Ovary (tissue), 9 donors: ENCODE results near the gene RPL38. TPM values are rescaled to one million over a fixed set of nuclear protein-coding genes. Genes with fewer than 3 reads are reported as not detected.
"Not testable (repeated sequence)": the region's sequence is repeated elsewhere in the genome, so short reads cannot be mapped to it uniquely, and the experiment has no call there.

ENCODE experiments used
- DNase-seq, 5 donors: peaks; one replicate each; pipeline ENCODE4 v3.0.0-alpha.2; 2019 to 2020
- H3K27ac ChIP-seq, 2 donors: fragments of 200-600 bp; one replicate each; pipeline versions ENCODE4 v1.5.1 to v1.8.0; 2019 to 2022
- H3K27me3 ChIP-seq: fragments of 200-600 bp; one replicate; pipeline ENCODE4 v1.8.0; 2022
- H3K36me3 ChIP-seq: fragments of 200-600 bp; sonication (generic); one replicate; pipeline ENCODE4 v1.5.1; 2019
- H3K4me1 ChIP-seq: one replicate; pipeline ENCODE4 v1.8.1; 2013; ENCODE audit warnings: mild to moderate bottlenecking, moderate library complexity; ENCODE audit not compliant: insufficient read depth
- H3K4me3 ChIP-seq: fragments of 200-600 bp; sonication (generic); one replicate; pipeline ENCODE4 v1.5.1; 2017
- H3K9me3 ChIP-seq, 2 donors: fragments of 200-600 bp in 1 of 2; sonication (generic) in 1 of 2; one replicate each; pipeline versions ENCODE4 v1.5.1 to v1.8.1; 2013 to 2019; ENCODE audit warnings: mild to moderate bottlenecking in 1 of 2, moderate library complexity in 1 of 2
- EP300 ChIP-seq: sonication (generic); formaldehyde crosslinking; IDR thresholded peaks from one replicate; pipeline ENCODE4 v1.6.1; 2017; ENCODE audit warnings: antibody characterized with exemption
- POLR2A ChIP-seq: fragments of 450-650 bp; IDR thresholded peaks from one replicate; pipeline ENCODE4 v1.6.1; 2017; ENCODE audit warnings: antibody characterized with exemption, mild to moderate bottlenecking, moderate library complexity
- WGBS, 3 donors: extraction: QIAGEN DNeasy Blood & Tissue Kit in 1 of 3; methylation state at CpG; one replicate each; pipeline versions ENCODE4 v1.1.5 to v1.1.7; 2013 to 2017; 5-methylcytosine and 5-hydroxymethylcytosine counted together
- intact Hi-C, 4 donors: fragments of 100-400 bp; cut with DNase I; formaldehyde crosslinking; loops; one replicate each; pipeline versions ENCODE4 v1.11.0 to v1.15.1; 2022 to 2023
- polyA plus RNA-seq, 2 donors: library from polyadenylated mRNA; stranded (reverse); fragments of 200-250 nt in 1 of 2; fragments of 350-450 nt in 1 of 2; fragmentation: Illumina TruSeq in 1 of 2; extraction: RNeasy Lipid Tissue Mini Kit (QIAGEN cat#74804) in 1 of 2; gene quantifications; one replicate each; pipeline ENCODE4 v1.2.3, GENCODE V29; 2013 to 2014
- total RNA-seq, 7 donors: library from RNA; depleted of rRNA in 2 of 7; stranded (reverse); fragments of >200 nt in 2 of 7; fragmentation: NEBNext Ultra II Directional in 3 of 7; extraction: Animal tissue kit (Norgen Biotek cat#: 25700) in 3 of 7; gene quantifications; one replicate each; pipeline versions ENCODE4 v1.1.0 to v1.2.4, GENCODE V29; 2016 to 2023
- TF ChIP-seq, protein P1 (sequence below), 3 donors: fragments of 450-650 bp in 2 of 3; fragments of 200-600 bp in 1 of 3; IDR thresholded peaks; one replicate each; pipeline versions ENCODE4 v1.5.1 to v1.8.0; 2016 to 2022; ENCODE audit warnings: antibody characterized with exemption in 3 of 3, mild to moderate bottlenecking in 1 of 3
- donor health status: DM: no; HTN: no; CAD: no; lungs with moderate emphysema.
- donor health status: DM: no; HTN: no; CAD: no.
- donor health status: Bipolar disorder and iron deficiency.
- donor health status: DM: yes; HTN: yes; CAD: no.
- donor health status: DM: no; HTN: no; CAD: no.
- donor health status: DM: yes; HTN: yes; CAD: no.

Gene RPL38
- total and polyA plus RNA-seq, 9 donors: 861 to 2,696 (median 1,849) TPM

DNA sequence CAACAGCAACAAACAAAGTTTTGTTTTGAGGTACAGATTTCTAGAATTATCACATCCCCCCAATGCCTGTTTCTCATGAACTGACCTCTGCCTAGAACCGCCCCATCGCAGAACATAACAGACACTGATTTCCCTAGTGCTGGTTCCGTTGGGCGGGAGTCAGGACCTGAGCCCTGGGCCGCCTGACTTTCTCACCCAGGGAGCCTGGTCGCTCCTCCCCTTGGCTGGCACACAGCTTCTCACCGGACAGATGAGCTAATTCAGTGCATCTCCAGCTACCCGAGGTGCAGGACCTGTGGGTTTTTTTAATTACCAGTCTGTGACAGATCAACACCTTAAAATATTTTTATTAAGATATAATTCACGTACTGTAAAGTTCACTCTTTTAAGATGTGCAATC, 20.1 kb upstream of the RPL38 start:
- H3K4me3 ChIP-seq: no peak overlapping the region
- H3K27ac ChIP-seq: no peak overlapping the region
- no peak for TF ChIP-seq POLR2A
- TF ChIP-seq, protein P1, sequence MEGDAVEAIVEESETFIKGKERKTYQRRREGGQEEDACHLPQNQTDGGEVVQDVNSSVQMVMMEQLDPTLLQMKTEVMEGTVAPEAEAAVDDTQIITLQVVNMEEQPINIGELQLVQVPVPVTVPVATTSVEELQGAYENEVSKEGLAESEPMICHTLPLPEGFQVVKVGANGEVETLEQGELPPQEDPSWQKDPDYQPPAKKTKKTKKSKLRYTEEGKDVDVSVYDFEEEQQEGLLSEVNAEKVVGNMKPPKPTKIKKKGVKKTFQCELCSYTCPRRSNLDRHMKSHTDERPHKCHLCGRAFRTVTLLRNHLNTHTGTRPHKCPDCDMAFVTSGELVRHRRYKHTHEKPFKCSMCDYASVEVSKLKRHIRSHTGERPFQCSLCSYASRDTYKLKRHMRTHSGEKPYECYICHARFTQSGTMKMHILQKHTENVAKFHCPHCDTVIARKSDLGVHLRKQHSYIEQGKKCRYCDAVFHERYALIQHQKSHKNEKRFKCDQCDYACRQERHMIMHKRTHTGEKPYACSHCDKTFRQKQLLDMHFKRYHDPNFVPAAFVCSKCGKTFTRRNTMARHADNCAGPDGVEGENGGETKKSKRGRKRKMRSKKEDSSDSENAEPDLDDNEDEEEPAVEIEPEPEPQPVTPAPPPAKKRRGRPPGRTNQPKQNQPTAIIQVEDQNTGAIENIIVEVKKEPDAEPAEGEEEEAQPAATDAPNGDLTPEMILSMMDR (IDR thresholded peaks at IDR 0.05): no peak
- no peak for TF ChIP-seq EP300
- intact Hi-C loops: no loop called here
- no peaks in the 10 kb centered on the region for H3K36me3 ChIP-seq
- H3K9me3 ChIP-seq: no peaks in the 10 kb centered on the region
- DNase-seq: no peak
- H3K4me1 ChIP-seq: no peaks in the 10 kb centered on the region
- WGBS, 3 donors: 78 to 84% (median 81%) methylated on average over 9 of the region's 9 CpGs
- no peaks in the 10 kb centered on the region for H3K27me3 ChIP-seq

DNA sequence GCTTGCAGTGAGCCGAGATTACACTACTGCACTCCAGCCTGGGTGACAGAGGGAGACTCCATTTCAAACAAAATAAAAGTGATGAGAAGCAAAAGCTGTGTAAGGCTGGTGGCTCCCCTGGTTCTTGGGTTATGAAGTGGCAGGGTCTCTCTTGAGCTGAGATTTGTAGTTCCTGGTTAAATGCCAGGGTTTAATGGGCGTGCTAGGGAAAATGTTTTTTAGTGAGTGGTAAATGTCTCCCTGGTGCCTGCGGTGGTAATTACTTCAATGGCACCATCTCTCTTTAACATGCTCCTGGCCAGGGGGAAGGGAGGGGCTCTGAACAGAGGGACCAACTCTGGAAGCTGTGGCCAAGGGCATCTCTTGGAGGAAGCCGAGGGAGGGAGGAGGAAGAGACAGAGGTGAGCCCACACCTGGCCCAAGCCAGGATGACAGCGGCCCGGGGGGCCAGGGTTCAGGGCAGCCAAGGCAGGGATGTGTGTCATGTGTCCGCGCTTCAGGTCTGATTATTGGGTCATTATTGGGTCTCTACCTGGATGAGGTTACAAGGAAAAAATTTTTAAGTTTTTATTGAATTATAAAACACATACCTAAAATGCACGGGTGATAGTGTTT, 17.8 kb upstream of the RPL38 start:
- 56 to 60% (median 58%) methylated on average over 9 of the region's 9 CpGs for WGBS, 3 donors
- TF ChIP-seq, protein P1 (IDR thresholded peaks at IDR 0.05): no peak
- H3K4me1 ChIP-seq: no peaks in the 10 kb centered on the region
- no peaks in the 10 kb centered on the region for H3K27me3 ChIP-seq
- intact Hi-C loops: no loop called here
- H3K27ac ChIP-seq: no peak overlapping the region
- no peak overlapping the region for H3K4me3 ChIP-seq
- no peak for DNase-seq
- no peaks in the 10 kb centered on the region for H3K36me3 ChIP-seq
- no peaks in the 10 kb centered on the region for H3K9me3 ChIP-seq

DNA sequence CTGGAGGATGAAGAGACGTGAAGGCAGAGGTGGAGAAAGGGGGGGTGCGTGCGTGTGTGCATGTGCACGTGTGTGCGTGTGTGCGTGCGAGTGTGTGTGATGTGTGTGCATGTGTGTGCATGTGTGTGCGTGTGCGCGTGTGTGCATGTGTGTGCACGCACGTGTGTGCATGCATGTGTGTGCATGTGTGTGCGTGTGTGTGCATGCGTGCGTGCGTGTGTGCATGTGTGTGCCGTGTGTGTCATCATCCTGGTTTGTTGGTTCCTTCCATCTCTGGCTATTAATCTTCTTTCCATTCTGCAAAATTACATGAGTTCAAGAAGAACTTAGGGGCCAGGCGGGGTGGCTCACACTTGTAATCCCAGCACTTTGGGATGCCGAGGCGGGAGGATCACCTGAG, 17.0 kb upstream of the RPL38 start:
- DNase-seq: no peak
- no peak for TF ChIP-seq EP300
- TF ChIP-seq POLR2A: no peak
- TF ChIP-seq, protein P1 (IDR thresholded peaks at IDR 0.05): no peak
- 84 to 93% (median 90%) methylated on average over 20 of the region's 20 CpGs for WGBS, 3 donors
- H3K36me3 ChIP-seq: no peaks in the 10 kb centered on the region
- H3K27ac ChIP-seq: no peak overlapping the region
- no peaks in the 10 kb centered on the region for H3K9me3 ChIP-seq
- H3K4me3 ChIP-seq: no peak overlapping the region
- no peaks in the 10 kb centered on the region for H3K4me1 ChIP-seq
- no peaks in the 10 kb centered on the region for H3K27me3 ChIP-seq
- intact Hi-C loops: no loop called here

DNA sequence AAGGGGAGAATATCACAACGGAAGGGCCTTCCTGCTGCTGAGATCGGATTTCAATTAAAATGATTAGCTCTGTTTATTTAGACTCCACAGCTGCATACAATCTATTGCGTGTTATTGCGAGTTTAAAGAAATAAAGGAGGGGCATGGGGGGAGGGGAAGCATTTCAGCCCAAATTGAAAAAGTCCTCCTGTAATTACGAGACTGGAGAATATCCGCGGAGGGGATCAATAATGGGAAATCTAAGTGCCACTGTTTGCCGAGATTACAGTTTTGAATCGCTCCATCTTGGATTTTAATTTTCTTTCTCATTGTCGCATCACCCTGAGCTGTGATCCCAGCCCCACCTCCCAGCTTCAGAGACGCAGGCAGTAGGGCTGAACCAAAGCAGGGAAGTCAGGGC, 15.7 kb upstream of the RPL38 start:
- H3K27me3 ChIP-seq: no peaks in the 10 kb centered on the region
- no peaks in the 10 kb centered on the region for H3K9me3 ChIP-seq
- no peaks in the 10 kb centered on the region for H3K36me3 ChIP-seq
- TF ChIP-seq EP300: no peak
- TF ChIP-seq, protein P1 (IDR thresholded peaks at IDR 0.05): no peak
- TF ChIP-seq POLR2A: no peak
- H3K4me1 ChIP-seq: no peaks in the 10 kb centered on the region
- no peak overlapping the region for H3K27ac ChIP-seq
- no peak overlapping the region for H3K4me3 ChIP-seq
- DNase-seq: no peak
- intact Hi-C loops: no loop called here
- WGBS, 3 donors: 46 to 54% (median 46%) methylated on average over 11 of the region's 11 CpGs

DNA sequence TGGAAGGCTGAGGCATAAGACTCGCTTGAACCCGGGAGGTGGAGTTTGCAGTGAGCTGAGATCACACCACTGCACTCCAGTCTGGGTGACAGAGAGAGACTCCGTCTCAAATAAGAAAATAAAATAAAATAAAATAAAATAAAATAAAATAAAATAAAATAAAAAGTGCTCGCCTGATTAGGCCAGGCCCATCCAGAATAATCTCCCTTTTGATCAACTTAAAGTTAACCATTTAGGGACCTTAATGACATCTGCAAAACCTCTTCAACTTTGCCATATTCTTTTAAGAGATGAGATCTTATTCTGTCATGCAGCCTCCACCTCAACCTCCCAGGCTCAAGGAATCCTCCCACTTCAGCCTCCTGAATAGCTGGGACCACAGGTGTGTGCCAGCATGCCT, 14.8 kb upstream of the RPL38 start:
- H3K36me3 ChIP-seq, H3K4me1 ChIP-seq, H3K9me3 ChIP-seq, H3K4me3 ChIP-seq, H3K27ac ChIP-seq, intact Hi-C loops, H3K27me3 ChIP-seq, DNase-seq: not testable (repeated sequence)
- WGBS, 3 donors: 73 to 84% (median 78%) methylated on average over 4 of the region's 4 CpGs
